Measurements from ENCODE around the gene RASSF3. TPM values are rescaled to one million over a fixed set of nuclear protein-coding genes. Genes with fewer than 3 reads are reported as not detected.
A peak's percentile ranks its signal among the peaks of the same experiment; 100 is the strongest.

The RASSF3 gene
- total RNA-seq, 2 donors from 2014 or later = 52.0 to 54.5 TPM

GRCh38 chr12:64696080-64696741, 85.9 kb downstream of the RASSF3 start:
- Histone ChIP-seq H3K27ac (ENCODE audit: low read depth, low read length) (no peak overlapping the region), H3K9ac (ENCODE audit: extremely low read depth, low read length, poor library complexity, severe bottlenecking) (no peak overlapping the region), H3K27me3 (ENCODE audit: control insufficient read depth, insufficient read depth, low read length, poor library complexity, severe bottlenecking) (no peaks in the 10 kb centered on the region), H3K4me1 (ENCODE audit: control insufficient read depth, insufficient read depth, low read length) (peaks cover 3% of the 10 kb centered on the region), H3K36me3 (ENCODE audit: control insufficient read depth, insufficient read depth, low read length) (peaks cover 37% of the 10 kb centered on the region), H3K4me3 (ENCODE audit: low read length) (no peak overlapping the region), H3K9me3 (ENCODE audit: control insufficient read depth, low read length) (no peaks in the 10 kb centered on the region)
- 60 to 95% methylated on average over 1 of the region's 1 CpG for WGBS, 2 experiments (ENCODE audit: insufficient coverage in 1 of 2, insufficient read length in 1 of 2)
- Mint-ChIP-seq H3K27me3 (ENCODE audit: insufficient read depth) (no peaks in the 10 kb centered on the region), H3K9me3 (no peaks in the 10 kb centered on the region), H3K27ac (no peak overlapping the region), H3K4me3 (no peak overlapping the region), H3K36me3 (ENCODE audit: low read depth) (peaks cover 42% of the 10 kb centered on the region), H3K4me1 (peaks cover 39% of the 10 kb centered on the region)
- TF ChIP-seq CTCF (conservative IDR thresholded peaks at IDR 0.05) = peak; percentile 51
- DNase-seq = no peak

- H3K9me3 ChIP-seq (ENCODE audit: control insufficient read depth, low read length) = no peaks in the 10 kb centered on the region
- H3K36me3 ChIP-seq (ENCODE audit: control insufficient read depth, insufficient read depth, low read length) = peaks cover 26% of the 10 kb centered on the region
- no peak overlapping the region for H3K4me3 ChIP-seq (ENCODE audit: low read length)
- no peaks in the 10 kb centered on the region for H3K27me3 ChIP-seq (ENCODE audit: control insufficient read depth, insufficient read depth, low read length, poor library complexity, severe bottlenecking)
- no peak overlapping the region for H3K27ac ChIP-seq (ENCODE audit: low read depth, low read length)
- Mint-ChIP-seq H3K9me3 (no peaks in the 10 kb centered on the region), H3K27ac (no peak overlapping the region), H3K4me3 (no peak overlapping the region), H3K4me1 (peaks cover 15% of the 10 kb centered on the region), H3K27me3 (ENCODE audit: insufficient read depth) (no peaks in the 10 kb centered on the region), H3K36me3 (ENCODE audit: low read depth) (peaks cover 27% of the 10 kb centered on the region)
- 95 to 96% methylated on average over 9 to 11 of the region's 12 CpGs for WGBS, 2 experiments (ENCODE audit: insufficient coverage in 1 of 2, insufficient read length in 1 of 2)
- no peaks in the 10 kb centered on the region for H3K4me1 ChIP-seq (ENCODE audit: control insufficient read depth, insufficient read depth, low read length)
- H3K9ac ChIP-seq (ENCODE audit: extremely low read depth, low read length, poor library complexity, severe bottlenecking) = no peak overlapping the region
- no peak for TF ChIP-seq CTCF (conservative IDR thresholded peaks at IDR 0.05)
- DNase-seq = no peak
Measured at GRCh38 chr12:64699504-64700115, 89.3 kb downstream of the RASSF3 start.

- no peak overlapping the region for H3K27ac Mint-ChIP-seq
- no peaks in the 10 kb centered on the region for H3K27me3 Mint-ChIP-seq (ENCODE audit: insufficient read depth)
- H3K4me3 ChIP-seq (ENCODE audit: low read length) = no peak overlapping the region
- DNase-seq = no peak
- H3K9ac ChIP-seq (ENCODE audit: extremely low read depth, low read length, poor library complexity, severe bottlenecking) = no peak overlapping the region
- no peaks in the 10 kb centered on the region for H3K9me3 ChIP-seq (ENCODE audit: control insufficient read depth, low read length)
- no peak overlapping the region for H3K27ac ChIP-seq (ENCODE audit: low read depth, low read length)
- no peak for TF ChIP-seq CTCF (conservative IDR thresholded peaks at IDR 0.05)
- no peaks in the 10 kb centered on the region for H3K4me1 ChIP-seq (ENCODE audit: control insufficient read depth, insufficient read depth, low read length)
- peaks cover 30% of the 10 kb centered on the region for H3K36me3 Mint-ChIP-seq (ENCODE audit: low read depth)
- no peak overlapping the region for H3K4me3 Mint-ChIP-seq
- no peaks in the 10 kb centered on the region for H3K9me3 Mint-ChIP-seq
- peaks cover 7% of the 10 kb centered on the region for H3K4me1 Mint-ChIP-seq
- H3K36me3 ChIP-seq (ENCODE audit: control insufficient read depth, insufficient read depth, low read length) = peaks cover 20% of the 10 kb centered on the region
- H3K27me3 ChIP-seq (ENCODE audit: control insufficient read depth, insufficient read depth, low read length, poor library complexity, severe bottlenecking) = no peaks in the 10 kb centered on the region
- 94% methylated on average over 1 of the region's 1 CpG; no CpG with 5 or more reads in 1 of the 2 experiments for WGBS, 2 experiments (ENCODE audit: insufficient coverage in 1 of 2, insufficient read length in 1 of 2)
Measured at GRCh38 chr12:64700532-64700931, 90.2 kb downstream of the RASSF3 start.

Data from endodermal cell (in vitro differentiated cells).